ENCODE results near the gene ACTC1. TPM values are rescaled to one million over a fixed set of nuclear protein-coding genes. Genes with fewer than 3 reads are reported as not detected.

ACTC1 gene
- total RNA-seq, 1 experiment from 2014 or later: not detected

GRCh38 chr15:34754171-34754601 is 41.2 kb downstream of the ACTC1 start:
- intact Hi-C loops (cut with micrococcal nuclease; ENCODE audit: unreplicated experiment): no loop called here
- H3K4me1 ChIP-seq (ENCODE audit: insufficient read depth, low read length, poor library complexity, severe bottlenecking): no peaks in the 10 kb centered on the region
- no peaks in the 10 kb centered on the region for H3K36me3 ChIP-seq (ENCODE audit: insufficient read depth, low read length, poor library complexity, severe bottlenecking)
- CTCF ChIA-PET: no interaction called here
- no peak overlapping the region for H3K4me3 ChIP-seq (ENCODE audit: low read depth, low read length, poor library complexity, severe bottlenecking)
- H3K27me3 ChIP-seq (replicated peaks; ENCODE audit: insufficient read depth, low read depth, low read length, poor library complexity): peaks cover 91% of the 10 kb centered on the region
- BruUV-seq (replicated peaks): no TSS peak
- TF ChIP-seq EZH2 (IDR thresholded peaks at IDR 0.05; ENCODE audit: borderline replicate concordance, low read depth, low read length, poor library complexity, severe bottlenecking) (no peak), CTCF (conservative IDR thresholded peaks at IDR 0.05; ENCODE audit: low read depth, low read length) (no peak)
- POLR2A ChIA-PET (ENCODE audit: low non-redundant PET): no interaction called here
- H3K27ac ChIP-seq (ENCODE audit: low read depth, low read length, poor library complexity, severe bottlenecking): no peak overlapping the region
- no peaks in the 10 kb centered on the region for H3K9me3 ChIP-seq (ENCODE audit: low read depth, low read length, poor library complexity, severe bottlenecking)
- DNase-seq (ENCODE audit: low spot score): no peak

- Histone ChIP-seq H3K27me3 (replicated peaks; ENCODE audit: insufficient read depth, low read depth, low read length, poor library complexity) (peaks cover 91% of the 10 kb centered on the region), H3K36me3 (ENCODE audit: insufficient read depth, low read length, poor library complexity, severe bottlenecking) (no peaks in the 10 kb centered on the region), H3K27ac (ENCODE audit: low read depth, low read length, poor library complexity, severe bottlenecking) (no peak overlapping the region), H3K9me3 (ENCODE audit: low read depth, low read length, poor library complexity, severe bottlenecking) (no peaks in the 10 kb centered on the region), H3K4me3 (ENCODE audit: low read depth, low read length, poor library complexity, severe bottlenecking) (no peak overlapping the region), H3K4me1 (ENCODE audit: insufficient read depth, low read length, poor library complexity, severe bottlenecking) (no peaks in the 10 kb centered on the region)
- no peak for TF ChIP-seq CTCF (conservative IDR thresholded peaks at IDR 0.05; ENCODE audit: low read depth, low read length)
- no peak for TF ChIP-seq EZH2 (IDR thresholded peaks at IDR 0.05; ENCODE audit: borderline replicate concordance, low read depth, low read length, poor library complexity, severe bottlenecking)
- intact Hi-C loops (cut with micrococcal nuclease; ENCODE audit: unreplicated experiment): no loop called here
- DNase-seq (ENCODE audit: low spot score): peak; percentile 65
- CTCF ChIA-PET: no interaction called here
- POLR2A ChIA-PET (ENCODE audit: low non-redundant PET): no interaction called here
- no TSS peak for BruUV-seq (replicated peaks)
Observed at GRCh38 chr15:34753236-34753894, 42.0 kb downstream of the ACTC1 start.

GRCh38 chr15:34749691-34750090 is 45.7 kb downstream of the ACTC1 start:
- no TSS peak for BruUV-seq (replicated peaks)
- no peaks in the 10 kb centered on the region for H3K9me3 ChIP-seq (ENCODE audit: low read depth, low read length, poor library complexity, severe bottlenecking)
- intact Hi-C loops (cut with micrococcal nuclease; ENCODE audit: unreplicated experiment): no loop called here
- peaks cover 77% of the 10 kb centered on the region for H3K27me3 ChIP-seq (replicated peaks; ENCODE audit: insufficient read depth, low read depth, low read length, poor library complexity)
- no peak for TF ChIP-seq CTCF (conservative IDR thresholded peaks at IDR 0.05; ENCODE audit: low read depth, low read length)
- no peak for TF ChIP-seq EZH2 (IDR thresholded peaks at IDR 0.05; ENCODE audit: borderline replicate concordance, low read depth, low read length, poor library complexity, severe bottlenecking)
- no peak for DNase-seq (ENCODE audit: low spot score)
- ChIA-PET CTCF (no interaction called here), POLR2A (ENCODE audit: low non-redundant PET) (no interaction called here)
- H3K36me3 ChIP-seq (ENCODE audit: insufficient read depth, low read length, poor library complexity, severe bottlenecking): no peaks in the 10 kb centered on the region
- H3K27ac ChIP-seq (ENCODE audit: low read depth, low read length, poor library complexity, severe bottlenecking): no peak overlapping the region
- H3K4me3 ChIP-seq (ENCODE audit: low read depth, low read length, poor library complexity, severe bottlenecking): no peak overlapping the region
- H3K4me1 ChIP-seq (ENCODE audit: insufficient read depth, low read length, poor library complexity, severe bottlenecking): no peaks in the 10 kb centered on the region

Other genes starting within 250 kb of the ACTC1 start
- gene GOLGA8B, start 211.9 kb downstream of the ACTC1 start, total RNA-seq (2021): 36.0 and 47.5 TPM in 2 replicates
- gene GJD2, start 40.6 kb downstream of the ACTC1 start, total RNA-seq (2021): not detected in 2 replicates
- 34.2 and 38.5 TPM in 2 replicates for gene AQR, start 174.2 kb upstream of the ACTC1 start, total RNA-seq (2021)
- 40.6 and 52.1 TPM in 2 replicates for gene ZNF770, start 192.7 kb upstream of the ACTC1 start, total RNA-seq (2021)

Measured in A673 (cell line).